ENCODE data around the gene GBF1.

The GBF1 gene

GRCh38 chr10:102405632-102406031 lies 160.3 kb downstream of the GBF1 start:
- peaks cover 0 to 19% (median 9%) of the 10 kb centered on the region in 4 experiments for H3K36me3 ChIP-seq (ENCODE audit: control insufficient read depth in 4 of 4, insufficient read depth in 4 of 4, low read length in 3 of 4)
- POLR2A ChIA-PET, result interaction anchor here (1.5 to 3.5 kb wide), 2 partner anchors 12 to 73 kb away, joined by 4 to 31 read pairs; no protein-coding TSS in a partner anchor
- CTCF ChIA-PET, result interaction anchor here (1.1 to 3.7 kb wide), 8 partner anchors 11 to 73 kb away, joined by 3 to 28 read pairs (median 6); partner anchors contain the start of genes FBXL15 and NFKB2

GRCh38 chr10:102406815-102407214 lies 161.5 kb downstream of the GBF1 start:
- no CpG with 5 or more reads among the region's 2 CpGs for WGBS (ENCODE audit: insufficient coverage)
- H3K4me1 ChIP-seq (ENCODE audit: control extremely low read depth in 1 of 4, control insufficient read depth in 4 of 4, insufficient read depth in 4 of 4, low read length in 3 of 4), result peaks cover 0 to 27% (median 22%) of the 10 kb centered on the region in 4 experiments
- no peak overlapping the region for H3K27ac ChIP-seq (ENCODE audit: insufficient read depth in 1 of 2, low read depth in 1 of 2, low read length in 2 of 2, poor library complexity in 1 of 2, severe bottlenecking in 2 of 2)
- no peak overlapping the region for H3K4me3 ChIP-seq (ENCODE audit: control insufficient read depth in 1 of 7, extremely low read depth in 1 of 7, insufficient read depth in 4 of 7, low read depth in 2 of 7, low read length in 6 of 7)
- peak in 1 of 3 donors; percentile 15 for DNase-seq
- H3K36me3 ChIP-seq (ENCODE audit: control insufficient read depth in 4 of 4, insufficient read depth in 4 of 4, low read length in 3 of 4), result peaks cover 0 to 11% (median 1%) of the 10 kb centered on the region in 4 experiments
- peaks cover 0 to 34% (median 25%) of the 10 kb centered on the region in 5 experiments for H3K27me3 ChIP-seq (replicated peaks in 2 of 5; ENCODE audit: control insufficient read depth in 4 of 5, insufficient read depth in 5 of 5, low read length in 4 of 5)
- no peaks in the 10 kb centered on the region for H3K9me3 ChIP-seq (ENCODE audit: control extremely low read depth in 1 of 5, control insufficient read depth in 4 of 5, insufficient read depth in 2 of 5, low read depth in 1 of 5, low read length in 4 of 5)
- CTCF ChIA-PET, result interaction anchor here (0.6 to 3.7 kb wide), 5 partner anchors 13 to 226 kb away, joined by 3 to 12 read pairs (median 3); partner anchors contain the start of gene FBXL15
- POLR2A ChIA-PET, result interaction anchor here (0.8 to 1.6 kb wide), 3 partner anchors 12 to 14 kb away, joined by 3 read pairs; partner anchors contain the start of genes FBXL15 and NFKB2

More at GRCh38 chr10:102405632-102406031, 160.3 kb downstream of the GBF1 start:
- Histone ChIP-seq H3K4me1 (ENCODE audit: control extremely low read depth in 1 of 4, control insufficient read depth in 4 of 4, insufficient read depth in 4 of 4, low read length in 3 of 4) (peaks cover 0 to 20% (median 17%) of the 10 kb centered on the region in 4 experiments), H3K27me3 (replicated peaks in 2 of 5; ENCODE audit: control insufficient read depth in 4 of 5, insufficient read depth in 5 of 5, low read length in 4 of 5) (peaks cover 0 to 24% (median 17%) of the 10 kb centered on the region in 5 experiments), H3K9me3 (ENCODE audit: control extremely low read depth in 1 of 5, control insufficient read depth in 4 of 5, insufficient read depth in 2 of 5, low read depth in 1 of 5, low read length in 4 of 5) (no peaks in the 10 kb centered on the region), H3K27ac (ENCODE audit: insufficient read depth in 1 of 2, low read depth in 1 of 2, low read length in 2 of 2, poor library complexity in 1 of 2, severe bottlenecking in 2 of 2) (no peak overlapping the region), H3K4me3 (ENCODE audit: control insufficient read depth in 1 of 7, extremely low read depth in 1 of 7, insufficient read depth in 4 of 7, low read depth in 2 of 7, low read length in 6 of 7) (no peak overlapping the region)
- 88% methylated on average over 4 of the region's 6 CpGs for WGBS (ENCODE audit: insufficient coverage)
- DNase-seq, result peak in 1 of 3 donors; percentile 34

- ChIA-PET POLR2A (interaction anchor here (0.8 to 1.6 kb wide), 3 partner anchors 13 to 14 kb away, joined by 3 read pairs; partner anchors contain the start of genes FBXL15 and NFKB2), CTCF (interaction anchor here (1.2 to 3.7 kb wide), 4 partner anchors 9 to 176 kb away, joined by 3 to 12 read pairs (median 4); partner anchors contain the start of gene FBXL15)
- Histone ChIP-seq H3K27me3 (replicated peaks in 2 of 5; ENCODE audit: control insufficient read depth in 4 of 5, insufficient read depth in 5 of 5, low read length in 4 of 5) (peaks cover 0 to 37% (median 28%) of the 10 kb centered on the region in 5 experiments), H3K4me3 (ENCODE audit: control insufficient read depth in 1 of 7, extremely low read depth in 1 of 7, insufficient read depth in 4 of 7, low read depth in 2 of 7, low read length in 6 of 7) (no peak overlapping the region), H3K9me3 (ENCODE audit: control extremely low read depth in 1 of 5, control insufficient read depth in 4 of 5, insufficient read depth in 2 of 5, low read depth in 1 of 5, low read length in 4 of 5) (no peaks in the 10 kb centered on the region), H3K4me1 (ENCODE audit: control extremely low read depth in 1 of 4, control insufficient read depth in 4 of 4, insufficient read depth in 4 of 4, low read length in 3 of 4) (peaks cover 0 to 27% (median 22%) of the 10 kb centered on the region in 4 experiments), H3K36me3 (ENCODE audit: control insufficient read depth in 4 of 4, insufficient read depth in 4 of 4, low read length in 3 of 4) (peaks cover 0 to 3% (median 0%) of the 10 kb centered on the region in 4 experiments), H3K27ac (ENCODE audit: insufficient read depth in 1 of 2, low read depth in 1 of 2, low read length in 2 of 2, poor library complexity in 1 of 2, severe bottlenecking in 2 of 2) (no peak overlapping the region)
- DNase-seq, result no peak
- 92% methylated on average over 8 of the region's 13 CpGs for WGBS (ENCODE audit: insufficient coverage)
Observed at GRCh38 chr10:102407425-102408130, 162.2 kb downstream of the GBF1 start.

GRCh38 chr10:102408131-102408727 lies 162.9 kb downstream of the GBF1 start:
- ChIA-PET CTCF (interaction anchor here (1.2 to 1.7 kb wide), 3 partner anchors 9 to 176 kb away, joined by 3 to 6 read pairs (median 3); partner anchors contain the start of gene FBXL15), POLR2A (interaction anchor here (1.6 kb wide), 1 partner anchor 15 kb away, joined by 3 read pairs; no protein-coding TSS in a partner anchor)
- no peak overlapping the region for H3K27ac ChIP-seq (ENCODE audit: insufficient read depth in 1 of 2, low read depth in 1 of 2, low read length in 2 of 2, poor library complexity in 1 of 2, severe bottlenecking in 2 of 2)
- peak in 1 of 3 donors; percentile 34 for DNase-seq
- H3K36me3 ChIP-seq (ENCODE audit: control insufficient read depth in 4 of 4, insufficient read depth in 4 of 4, low read length in 3 of 4), result peaks cover 0 to under 1% (median 0%) of the 10 kb centered on the region in 4 experiments
- H3K27me3 ChIP-seq (replicated peaks in 2 of 5; ENCODE audit: control insufficient read depth in 4 of 5, insufficient read depth in 5 of 5, low read length in 4 of 5), result peaks cover 0 to 37% (median 28%) of the 10 kb centered on the region in 5 experiments
- WGBS (ENCODE audit: insufficient coverage), result 75% methylated on average over 11 of the region's 14 CpGs
- peaks cover 0 to 30% (median 22%) of the 10 kb centered on the region in 4 experiments for H3K4me1 ChIP-seq (ENCODE audit: control extremely low read depth in 1 of 4, control insufficient read depth in 4 of 4, insufficient read depth in 4 of 4, low read length in 3 of 4)
- H3K4me3 ChIP-seq (ENCODE audit: control insufficient read depth in 1 of 7, extremely low read depth in 1 of 7, insufficient read depth in 4 of 7, low read depth in 2 of 7, low read length in 6 of 7), result peak overlapping the region in 5 of 7 experiments; percentile 1 to 70 (median 69)
- H3K9me3 ChIP-seq (ENCODE audit: control extremely low read depth in 1 of 5, control insufficient read depth in 4 of 5, insufficient read depth in 2 of 5, low read depth in 1 of 5, low read length in 4 of 5), result no peaks in the 10 kb centered on the region

GRCh38 chr10:102408728-102409603 lies 163.6 kb downstream of the GBF1 start:
- H3K27me3 ChIP-seq (replicated peaks in 2 of 5; ENCODE audit: control insufficient read depth in 4 of 5, insufficient read depth in 5 of 5, low read length in 4 of 5), result peaks cover 0 to 40% (median 28%) of the 10 kb centered on the region in 5 experiments
- CTCF ChIA-PET, result interaction anchor here (1.0 to 5.4 kb wide), 10 partner anchors 6 to 96 kb away, joined by 3 to 20 read pairs (median 6); partner anchors contain the start of gene FBXL15
- H3K4me3 ChIP-seq (ENCODE audit: control insufficient read depth in 1 of 7, extremely low read depth in 1 of 7, insufficient read depth in 4 of 7, low read depth in 2 of 7, low read length in 6 of 7), result peak overlapping the region; percentile 30 to 77 (median 65)

More at GRCh38 chr10:102408728-102409603, 163.6 kb downstream of the GBF1 start:
- Histone ChIP-seq H3K9me3 (ENCODE audit: control extremely low read depth in 1 of 5, control insufficient read depth in 4 of 5, insufficient read depth in 2 of 5, low read depth in 1 of 5, low read length in 4 of 5) (no peaks in the 10 kb centered on the region), H3K27ac (ENCODE audit: insufficient read depth in 1 of 2, low read depth in 1 of 2, low read length in 2 of 2, poor library complexity in 1 of 2, severe bottlenecking in 2 of 2) (no peak overlapping the region), H3K36me3 (ENCODE audit: control insufficient read depth in 4 of 4, insufficient read depth in 4 of 4, low read length in 3 of 4) (no peaks in the 10 kb centered on the region), H3K4me1 (ENCODE audit: control extremely low read depth in 1 of 4, control insufficient read depth in 4 of 4, insufficient read depth in 4 of 4, low read length in 3 of 4) (peaks cover 0 to 30% (median 22%) of the 10 kb centered on the region in 4 experiments)
- peak in 2 of 3 donors; percentile 76 to 83 for DNase-seq
- POLR2A ChIA-PET, result interaction anchor here (1.7 to 2.2 kb wide), 2 partner anchors 10 to 13 kb away, joined by 5 to 8 read pairs; partner anchors contain the start of gene NFKB2
- WGBS (ENCODE audit: insufficient coverage), result 0% methylated on average over 73 of the region's 103 CpGs
